Hypothalamus (tissue), 51 donors: Measurements from ENCODE around the gene MCTP1.
A peak's percentile ranks its signal among the peaks of the same experiment; 100 is the strongest.

Experiments used
- DNase-seq, 51 donors: peaks; one replicate each; lab custom pipeline; 2025; lab: John Stamatoyannopoulos, UW

Gene MCTP1

DNA sequence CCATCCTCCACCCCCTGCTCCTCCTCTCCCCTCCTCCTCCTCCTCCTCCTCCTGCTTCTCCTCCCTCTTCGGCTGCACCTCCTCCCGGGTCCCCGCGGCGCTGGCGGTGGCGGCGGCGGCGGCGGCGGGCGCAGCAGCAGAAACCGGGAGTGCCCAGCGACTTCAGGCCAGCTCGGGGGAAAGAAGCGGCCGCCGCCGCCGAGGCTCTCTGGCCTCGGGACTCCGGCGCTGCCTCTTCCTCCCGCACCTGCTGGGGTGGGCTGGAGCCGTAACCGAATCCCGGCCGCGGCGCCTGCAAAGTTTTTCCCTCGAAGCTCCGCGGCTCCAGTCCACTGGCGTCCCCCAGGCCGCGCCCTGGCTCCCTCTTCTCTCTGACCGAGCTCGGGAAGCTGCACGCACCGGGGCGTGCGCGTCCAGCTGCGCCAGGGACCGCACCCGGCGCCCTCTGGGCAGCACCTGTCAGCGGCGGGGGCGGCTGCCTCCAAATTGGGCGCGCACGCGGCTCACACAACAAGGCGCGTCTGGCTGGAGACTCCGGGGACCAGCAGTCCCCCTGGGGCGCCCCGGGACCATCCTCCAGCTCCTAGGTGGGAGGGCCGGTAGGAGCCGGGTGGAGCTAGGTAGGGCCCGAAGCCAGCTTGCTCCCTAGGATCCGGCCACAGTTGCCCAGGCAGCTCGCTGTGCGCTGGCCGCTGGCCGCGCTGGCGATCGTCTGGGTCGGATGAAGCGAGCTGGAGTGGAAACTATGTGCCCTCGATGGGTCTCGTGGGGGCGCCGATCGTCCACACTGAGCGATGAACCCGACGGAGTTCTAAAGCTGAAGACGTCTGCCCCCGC, at the start of gene MCTP1:
TSS of gene MCTP1 (minus strand) at position 523 of the 837 bp plus-strand sequence.
- DNase-seq: peak in 21 of 51 donors; percentile 5 to 49 (median 25)

DNA sequence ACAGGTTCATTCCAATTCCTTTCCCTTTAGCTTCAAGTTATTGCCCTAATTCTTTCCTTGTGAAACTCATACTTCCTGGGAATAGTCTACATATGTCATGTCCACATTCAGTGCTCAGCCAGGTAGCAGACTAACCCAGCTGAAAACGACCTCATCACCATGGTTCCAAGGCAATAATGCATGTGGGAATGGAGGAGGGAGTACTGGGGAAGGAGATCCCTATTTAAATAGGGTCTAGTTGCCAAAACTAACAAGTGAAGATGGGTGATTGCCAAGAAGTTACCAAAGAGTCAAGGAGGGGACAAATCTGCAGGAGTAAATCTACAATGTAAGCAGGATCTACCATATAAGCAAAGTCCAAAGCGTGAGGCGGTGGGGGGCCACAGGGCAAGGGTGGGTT, 47.3 kb upstream of the MCTP1 start:
- no peak for DNase-seq

DNA sequence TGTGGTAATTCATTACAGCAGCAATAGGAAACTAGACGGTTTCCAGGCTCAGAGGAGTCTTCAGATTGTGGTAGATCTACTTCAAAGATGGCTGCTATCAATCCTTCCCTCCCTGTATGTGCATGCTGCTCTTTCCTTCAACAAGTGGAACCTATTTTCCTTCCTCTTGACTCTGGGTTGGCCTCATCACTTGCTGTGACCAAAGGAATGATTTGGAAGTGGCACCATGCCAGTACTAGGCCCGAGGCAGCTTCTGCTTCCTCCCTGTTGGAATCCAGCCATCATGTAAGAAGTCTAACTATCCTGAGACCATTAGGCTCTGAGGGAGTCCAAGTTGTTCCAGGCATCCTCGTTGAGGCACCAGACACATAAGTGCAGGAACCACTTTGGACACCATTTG, 46.5 kb upstream of the MCTP1 start:
- DNase-seq: no peak

DNA sequence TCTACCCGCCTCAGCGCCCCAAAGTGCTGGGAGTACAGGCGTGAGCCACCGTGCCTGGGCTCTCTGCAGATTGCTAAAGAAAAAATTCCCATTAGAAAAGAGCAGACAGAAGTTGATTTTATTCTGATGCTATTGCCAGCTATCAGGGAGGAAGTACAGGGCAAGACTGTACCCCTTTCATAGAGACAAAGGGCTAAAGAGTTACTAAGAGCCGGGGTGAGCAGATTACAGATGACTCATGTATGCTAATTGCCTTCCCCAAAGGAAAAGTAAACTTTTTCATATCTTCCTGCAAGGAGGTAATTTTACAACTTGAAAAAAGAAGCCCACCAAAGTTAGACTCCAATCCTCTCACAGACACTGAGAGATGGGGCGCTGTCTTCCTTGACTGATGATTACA, 42.3 kb upstream of the MCTP1 start:
- no peak for DNase-seq

DNA sequence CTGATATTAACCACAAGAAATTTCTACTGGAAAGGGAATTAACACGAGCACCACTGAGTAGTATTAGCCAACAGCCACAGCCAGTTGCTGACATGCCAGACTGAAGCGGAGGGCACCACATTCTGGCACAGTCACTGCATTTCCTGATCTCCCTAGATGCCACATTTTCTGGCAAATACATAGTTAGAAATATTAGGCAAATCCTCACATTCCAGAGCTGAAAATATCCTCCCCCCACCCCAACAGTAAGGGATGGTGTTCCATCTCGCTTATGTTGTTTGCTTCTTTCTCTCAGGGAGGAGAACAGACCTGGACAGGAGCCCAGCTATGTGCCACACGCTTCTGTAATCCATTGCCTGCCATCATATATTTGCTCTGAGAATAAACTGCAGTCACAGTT, 32.8 kb upstream of the MCTP1 start:
- DNase-seq: no peak

DNA sequence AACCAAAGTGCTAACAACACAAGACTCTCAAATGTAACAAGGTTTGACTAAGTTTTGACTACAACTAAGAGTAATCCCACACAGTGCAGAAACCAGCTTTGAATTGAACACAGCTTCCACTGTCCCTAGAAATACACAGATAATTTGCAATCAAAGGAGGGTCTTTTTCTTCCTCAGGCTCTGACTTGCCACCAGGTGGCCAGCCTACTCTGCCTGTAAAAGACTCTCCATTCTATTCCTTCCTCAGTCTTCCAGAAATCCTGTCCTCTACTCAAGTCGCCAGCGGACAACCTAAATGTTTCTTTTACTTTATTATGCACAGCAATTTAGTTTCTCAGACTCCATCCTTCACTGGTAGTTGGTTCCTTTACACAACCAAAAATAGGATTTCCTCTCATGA, 32.2 kb upstream of the MCTP1 start:
- DNase-seq: no peak

DNA sequence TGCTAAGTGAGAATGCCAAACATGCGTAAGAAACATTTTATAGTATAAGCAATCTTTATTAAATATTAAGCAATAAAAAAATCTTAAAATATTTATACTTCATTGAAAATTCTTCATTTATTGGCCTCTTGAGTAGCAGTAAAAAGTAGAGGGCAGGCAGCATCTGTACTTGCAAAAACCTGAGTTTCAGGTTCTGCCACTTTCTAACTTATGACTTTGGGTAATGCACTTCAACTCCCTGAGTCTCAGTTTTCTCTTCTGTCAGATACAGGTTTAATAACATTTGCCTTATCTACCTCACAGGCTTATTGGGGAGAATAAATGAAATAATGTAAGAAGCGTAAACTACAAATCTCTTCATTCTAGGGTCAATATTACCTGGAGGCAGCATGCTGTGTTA, 19.8 kb upstream of the MCTP1 start:
- DNase-seq: no peak

DNA sequence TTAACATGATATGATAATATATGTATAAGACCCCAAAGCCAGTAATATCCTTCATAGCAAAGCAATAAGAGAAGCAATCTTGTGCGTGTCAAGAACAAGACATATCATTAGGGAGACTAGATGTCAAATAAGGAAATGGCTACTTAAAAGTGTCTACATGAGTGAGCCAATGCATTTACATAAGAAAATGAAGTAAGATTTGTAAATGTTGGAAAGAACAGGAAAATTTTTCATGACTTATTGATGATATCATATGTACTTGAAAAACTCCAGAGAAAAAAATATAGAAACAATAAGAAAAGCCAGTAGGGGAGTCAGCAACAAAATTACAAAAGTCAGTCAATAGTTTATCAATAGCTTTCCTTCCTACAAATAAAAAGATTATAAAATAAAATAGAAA, 13.8 kb upstream of the MCTP1 start:
- no peak for DNase-seq

DNA sequence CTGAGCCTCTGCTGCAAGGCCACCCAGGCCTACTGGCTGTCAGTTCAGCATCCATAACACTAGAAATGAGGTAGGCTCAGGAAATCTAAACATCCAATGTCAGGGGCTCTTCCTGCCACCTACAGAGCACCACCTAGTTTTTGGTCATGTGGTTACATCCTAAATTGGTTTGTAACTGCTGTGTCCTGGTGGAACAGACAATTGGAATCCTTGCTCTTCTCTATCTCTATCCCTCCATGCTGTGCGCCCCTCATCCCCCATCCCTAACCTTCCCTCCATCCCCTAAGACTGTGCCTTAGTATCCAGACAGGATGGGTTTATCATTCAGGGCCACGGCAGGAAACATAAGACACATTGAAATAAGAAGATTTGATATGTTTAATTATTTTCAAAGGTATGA, 11.4 kb upstream of the MCTP1 start:
- DNase-seq: no peak

DNA sequence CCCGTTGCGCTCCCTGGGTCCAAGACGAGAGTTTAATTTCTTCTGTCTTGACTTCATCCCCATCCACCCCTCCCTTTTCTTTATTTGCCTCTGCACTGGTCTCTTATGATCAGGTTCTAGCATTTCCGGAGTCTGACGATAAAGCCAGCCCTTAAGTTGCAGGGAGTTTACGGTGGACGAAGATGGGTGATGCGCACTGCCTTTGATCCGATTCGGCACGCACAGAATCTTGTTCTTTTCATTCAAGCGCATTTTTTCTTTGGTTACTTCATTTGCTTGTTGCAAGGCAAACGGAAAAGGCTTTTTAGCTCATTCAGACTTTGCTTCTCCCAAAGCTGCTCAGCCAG, 488 bp upstream of the MCTP1 start:
- peak in 1 of 51 donors; percentile 41 for DNase-seq

DNA sequence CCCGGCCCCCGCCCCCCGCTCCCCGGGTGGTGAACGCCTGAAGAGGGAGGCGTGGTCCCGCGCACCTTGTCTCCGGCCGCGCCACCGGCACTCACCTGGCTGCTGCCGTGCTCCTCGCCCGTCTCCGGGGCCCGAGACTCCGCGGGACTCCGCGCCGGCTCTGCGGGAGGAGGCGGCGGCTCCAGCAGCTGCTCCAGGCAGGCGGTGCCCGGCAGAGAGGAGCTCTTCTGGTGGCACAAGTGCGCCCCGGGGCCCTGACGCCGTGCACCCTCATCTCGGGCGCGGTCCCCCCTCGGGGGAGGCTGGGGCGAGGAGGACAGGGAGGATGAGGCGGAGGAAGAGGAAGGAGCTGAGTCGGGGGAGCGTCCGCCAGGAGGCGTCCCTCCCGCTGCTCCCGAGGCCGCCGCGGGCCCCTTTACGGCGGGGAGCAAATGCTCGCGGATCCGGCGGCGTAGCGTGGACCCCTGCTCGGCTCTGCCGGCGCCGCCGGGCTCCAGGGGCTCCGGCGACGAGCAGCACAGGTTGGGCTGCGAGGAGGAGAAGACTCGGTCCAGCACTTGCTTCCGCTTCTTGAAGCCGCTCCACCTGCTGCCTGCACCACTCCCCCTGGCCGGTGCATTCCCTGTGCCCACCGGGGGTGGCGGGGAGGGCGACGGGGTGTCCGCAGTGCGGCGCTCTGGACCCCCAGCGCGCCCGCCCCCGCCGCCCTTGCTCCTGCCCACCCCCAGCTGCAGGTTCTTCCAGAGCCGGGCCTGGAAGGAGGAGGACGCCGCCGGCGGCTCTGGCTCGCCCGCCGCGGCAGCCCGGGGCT, 928 bp downstream of the MCTP1 start:
- peak in 17 of 51 donors; percentile 2 to 48 (median 26) for DNase-seq

DNA sequence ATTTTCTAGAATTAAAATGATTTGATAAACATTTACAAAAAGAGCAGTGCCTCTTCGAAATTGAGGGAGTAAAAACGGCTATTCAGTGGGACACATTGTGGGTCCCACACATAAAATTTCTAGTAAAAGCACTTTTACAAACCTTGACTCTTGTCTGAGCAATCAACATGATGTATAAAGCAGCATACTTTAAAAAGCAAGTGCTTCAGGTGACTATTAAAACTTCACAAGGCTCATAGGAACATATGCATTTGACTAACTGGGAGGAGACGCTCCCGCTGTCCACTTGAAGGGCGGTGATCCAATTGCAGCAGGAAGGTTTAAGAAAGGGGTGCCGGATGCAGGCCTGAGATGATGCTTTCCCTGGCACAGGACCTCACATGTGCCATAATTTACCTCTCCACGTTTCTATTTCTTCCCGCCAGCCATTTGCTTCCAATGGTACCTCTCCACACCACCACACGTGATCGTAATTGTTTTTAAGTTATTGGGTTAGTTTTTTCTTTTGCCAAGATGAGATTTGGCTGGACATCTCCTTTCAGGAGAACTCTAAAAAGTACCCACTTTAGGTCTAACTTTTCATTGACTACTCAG, 1.8 kb downstream of the MCTP1 start:
- no peak for DNase-seq

DNA sequence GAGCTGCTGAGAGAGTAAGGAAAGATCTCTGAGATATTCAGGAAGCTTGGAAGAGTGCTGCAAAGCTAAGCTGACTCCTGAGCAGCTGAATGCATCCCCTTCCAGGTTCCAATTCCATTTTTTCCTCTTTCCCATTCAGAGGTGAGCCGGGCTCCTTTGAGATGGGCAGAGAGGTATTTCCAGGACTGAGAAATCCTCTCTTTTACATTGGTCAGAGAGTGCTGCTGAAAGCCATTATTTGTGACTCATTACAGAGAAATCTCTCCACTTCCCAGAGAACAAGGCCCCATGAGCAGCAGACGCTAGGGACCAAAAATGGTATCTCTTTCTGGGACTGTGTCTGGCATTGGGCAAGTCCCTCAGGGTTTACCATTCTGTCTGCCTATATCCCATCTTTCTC, 3.7 kb downstream of the MCTP1 start:
- no peak for DNase-seq

DNA sequence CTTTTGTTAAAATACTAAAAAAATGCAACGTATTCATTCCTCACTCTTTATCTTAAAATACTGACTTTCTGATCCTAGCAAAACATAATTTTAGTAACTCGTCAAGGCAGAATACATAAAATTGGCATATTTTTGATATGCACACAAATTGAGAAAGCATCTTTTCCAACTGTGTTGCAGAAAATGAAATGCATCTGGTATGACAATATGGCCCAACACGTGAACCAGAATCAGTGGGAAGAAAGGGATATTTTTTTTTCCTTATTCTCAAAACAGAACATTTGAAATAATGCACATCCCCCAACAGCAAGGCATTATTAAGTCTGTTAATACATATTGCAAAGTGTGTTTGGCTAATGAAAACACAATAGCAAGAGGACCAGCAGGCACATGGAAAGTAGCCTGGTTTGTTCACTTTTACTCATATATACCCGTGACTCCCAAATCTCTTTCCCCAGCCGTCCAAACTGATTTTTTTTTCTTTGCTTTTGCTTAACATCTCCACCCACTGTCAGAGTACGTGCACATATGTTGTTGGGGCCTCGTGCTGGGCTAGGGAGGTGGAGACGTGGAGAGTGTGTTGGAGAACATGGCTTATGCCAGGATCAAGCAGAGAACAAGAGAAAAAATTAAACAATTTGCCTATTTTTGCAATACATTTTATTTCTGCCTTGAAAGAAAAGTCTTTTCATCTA, 4.3 kb downstream of the MCTP1 start:
- peak in 1 of 51 donors; percentile 12 for DNase-seq

DNA sequence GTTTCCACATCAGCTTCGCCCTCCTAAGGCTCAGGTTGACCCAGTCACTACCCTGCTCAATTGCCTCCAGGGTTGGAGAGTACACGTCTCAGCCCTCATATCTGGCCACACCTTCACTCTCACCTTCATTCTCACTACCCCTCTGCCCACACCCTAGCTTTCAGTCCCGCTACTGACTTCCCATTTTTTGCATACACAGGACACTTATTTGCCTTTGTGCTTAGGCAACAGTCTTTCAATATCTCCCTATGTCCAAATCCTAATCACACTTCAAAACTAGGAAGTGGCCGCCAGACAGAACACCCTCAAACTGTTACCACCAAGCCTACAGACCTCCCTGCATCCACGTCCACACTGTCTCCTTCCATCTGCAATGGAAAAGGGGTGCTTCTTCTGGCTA, 10.9 kb downstream of the MCTP1 start:
- no peak for DNase-seq

DNA sequence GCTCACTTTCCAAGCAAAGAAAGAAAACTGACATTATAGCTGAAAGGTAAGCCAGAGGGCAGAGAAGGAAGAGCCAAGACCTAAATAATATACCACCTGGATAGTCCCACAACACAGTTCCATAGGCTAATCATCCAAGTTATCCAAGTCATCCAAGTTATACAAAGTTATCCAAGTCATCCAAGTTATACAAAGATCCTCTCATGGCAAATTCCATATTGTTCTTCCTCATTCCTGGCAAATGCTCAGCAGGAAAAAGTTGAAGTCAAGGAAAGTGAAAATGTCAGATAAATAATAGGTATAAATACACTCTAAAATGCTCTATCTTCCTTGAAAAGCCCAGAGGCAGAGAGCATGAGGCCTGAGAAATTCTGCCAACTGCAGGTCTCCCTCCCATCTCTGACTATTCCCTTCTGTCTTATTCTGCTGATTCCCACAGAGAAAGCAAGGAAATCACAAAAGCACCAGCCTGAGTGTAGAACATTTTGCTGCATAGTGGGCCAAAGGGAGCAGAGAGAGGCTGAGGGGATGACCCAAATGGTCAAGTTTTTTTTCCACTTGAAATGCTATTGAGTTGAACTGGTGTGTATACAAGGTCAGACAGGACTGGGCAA, 12.5 kb downstream of the MCTP1 start:
- DNase-seq: no peak

DNA sequence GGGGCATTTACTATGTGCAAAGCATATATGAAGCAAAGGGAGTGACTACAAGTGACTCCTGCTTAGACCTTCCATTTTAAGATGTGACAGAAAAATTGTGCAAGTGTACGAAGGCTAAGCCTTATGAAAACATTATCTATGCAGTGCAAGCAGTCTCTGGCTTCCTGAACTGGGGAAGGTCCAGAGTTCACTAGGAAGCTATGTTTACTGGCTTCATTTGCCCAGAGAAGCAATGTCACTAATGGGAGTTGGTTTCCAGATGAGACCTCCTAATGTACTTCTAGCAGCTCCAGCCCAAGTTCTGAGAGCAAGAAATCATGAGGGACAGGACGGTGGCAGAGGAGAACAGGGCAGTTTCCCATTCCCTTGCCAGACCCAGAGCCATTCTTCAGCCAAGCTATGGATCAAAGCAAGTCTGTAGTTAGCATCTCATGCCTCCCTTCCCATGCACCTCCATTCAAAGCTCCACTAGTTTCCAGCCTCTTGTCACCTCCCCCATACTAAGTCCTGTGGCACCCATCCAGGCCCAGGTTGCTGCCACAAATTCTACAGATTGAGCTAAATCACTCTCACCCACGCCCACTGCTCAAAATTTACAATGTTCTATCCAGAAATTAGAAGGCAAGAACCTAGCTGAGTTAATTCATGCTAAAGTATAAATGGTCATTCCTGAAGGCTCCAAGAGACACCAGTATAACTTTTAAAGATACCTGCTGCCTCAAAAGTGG, 21.8 kb downstream of the MCTP1 start:
- DNase-seq: peak in 1 of 51 donors; percentile 8

DNA sequence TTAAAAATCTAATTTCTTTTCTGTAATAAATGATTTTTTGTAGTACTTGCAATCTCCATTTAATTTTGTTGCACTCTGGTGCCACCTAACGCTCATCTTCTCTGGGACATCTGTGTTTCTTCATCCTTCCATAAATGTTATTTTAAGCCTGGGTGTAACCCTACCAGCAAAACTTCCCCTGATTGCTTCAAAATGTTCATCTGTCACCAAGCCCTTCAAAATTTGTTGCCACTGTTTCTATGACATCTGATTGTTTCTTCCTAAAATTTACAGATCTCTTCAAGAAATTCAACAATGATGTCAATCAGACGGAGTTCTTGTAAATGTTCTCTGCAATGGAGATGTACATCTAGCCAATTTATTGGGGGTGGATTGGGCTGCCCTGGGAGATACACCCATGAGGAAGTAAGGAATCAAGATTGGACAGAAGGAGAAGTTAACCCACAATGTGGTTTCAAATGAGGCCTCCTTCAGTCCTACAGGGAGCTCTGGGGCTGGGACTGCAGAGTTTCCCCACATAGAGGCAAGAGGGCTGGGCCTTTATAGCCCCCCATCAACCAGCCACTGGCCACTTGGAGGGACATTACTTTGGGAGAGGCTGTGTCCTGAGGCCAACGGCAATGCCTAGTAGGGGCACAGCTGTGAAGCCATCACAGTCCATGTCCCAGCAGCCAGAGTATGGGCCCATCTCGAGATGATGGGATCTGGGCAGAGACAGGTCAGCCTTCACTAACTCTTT, 23.3 kb downstream of the MCTP1 start:
- DNase-seq: peak in 3 of 51 donors; percentile 1 to 24 (median 3)

DNA sequence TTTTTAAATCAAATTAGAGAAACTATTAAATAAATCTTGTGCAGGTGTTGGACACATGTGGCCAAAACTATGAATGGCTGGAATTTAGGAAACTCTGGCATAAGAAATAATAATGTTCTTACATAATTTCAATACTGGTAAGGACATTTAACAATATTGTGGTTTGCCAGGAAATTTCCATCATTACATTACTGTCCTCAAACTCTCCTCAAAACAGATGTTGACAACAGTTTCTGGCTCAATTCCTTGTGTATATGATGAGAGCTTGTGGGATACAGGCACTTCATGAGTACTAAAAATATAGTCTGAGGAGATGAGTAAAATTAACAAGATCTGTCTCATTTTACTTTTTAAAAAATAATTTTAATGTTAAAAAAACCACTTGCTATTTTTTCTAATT, 27.9 kb downstream of the MCTP1 start:
- DNase-seq: no peak
